Kidney (tissue), 14 donors: ENCODE results near the gene MACROD2. TPM values are rescaled to one million over a fixed set of nuclear protein-coding genes. Genes with fewer than 3 reads are reported as not detected.

Experiments
- DNase-seq, 5 donors: peaks; one replicate each; pipeline ENCODE4 v3.0.0-alpha.2; 2013 to 2020
- FAIRE-seq: peaks from 2 replicates; lab custom pipeline; 2012; peaks lifted over from hg19 to GRCh38; lab: Jason Lieb, UNC
- H3K27ac ChIP-seq, 2 donors: one replicate each; pipeline ENCODE4 v1.7.0; 2013; ENCODE audit warnings: low read depth in 2 of 2, low read length in 2 of 2, inconsistent platforms in 1 of 2
- H3K27me3 ChIP-seq: one replicate; pipeline ENCODE4 v1.7.1; 2013; ENCODE audit warnings: low read length, inconsistent platforms; ENCODE audit not compliant: control insufficient read depth, insufficient read depth
- H3K36me3 ChIP-seq, 3 donors: one replicate each; pipeline versions ENCODE4 v1.7.0 to v1.7.1; 2013; ENCODE audit warnings: low read length in 3 of 3, control low read depth in 1 of 3, inconsistent platforms in 1 of 3; ENCODE audit not compliant: insufficient read depth in 3 of 3, control insufficient read depth in 2 of 3
- H3K4me1 ChIP-seq, 3 donors: one replicate each; pipeline versions ENCODE4 v1.7.0 to v1.7.1; 2013; ENCODE audit warnings: low read length in 3 of 3, inconsistent platforms in 1 of 3, low read depth in 1 of 3; ENCODE audit not compliant: control insufficient read depth in 2 of 3, insufficient read depth in 2 of 3
- H3K4me3 ChIP-seq, 3 donors: one replicate each; pipeline versions ENCODE4 v1.7.0 to v1.8.1; 2013; ENCODE audit warnings: low read length in 3 of 3, control low read depth in 1 of 3, inconsistent platforms in 1 of 3
- H3K9ac ChIP-seq, 3 donors: one replicate each; pipeline versions ENCODE4 v1.7.0 to v1.7.1; 2013; ENCODE audit warnings: low read length in 3 of 3, control low read depth in 1 of 3, inconsistent platforms in 1 of 3
- H3K9me3 ChIP-seq, 3 donors: one replicate each; pipeline versions ENCODE4 v1.7.0 to v1.7.1; 2013; ENCODE audit warnings: low read length in 3 of 3, control low read depth in 1 of 3, inconsistent platforms in 1 of 3; ENCODE audit not compliant: control insufficient read depth in 2 of 3, insufficient read depth in 1 of 3
- CTCF ChIP-seq: IDR thresholded peaks from 3 replicates; pipeline ENCODE4 v1.5.1; 2012; ENCODE audit warnings: mild to moderate bottlenecking, moderate library complexity, borderline replicate concordance; ENCODE audit not compliant: insufficient read depth; ENCODE audit errors: extremely low read depth
- intact Hi-C: fragments of 100-400 bp; cut with DNase I; formaldehyde crosslinking; loops from one replicate; pipeline ENCODE4 v1.11.1; 2022
- polyA plus RNA-seq: library from polyadenylated mRNA; stranded (reverse); fragments of 350-450 nt; fragmentation: Illumina TruSeq; extraction: RNeasy Lipid Tissue Mini Kit (QIAGEN cat#74804); gene quantifications from one replicate; pipeline ENCODE4 v1.2.3, GENCODE V29; 2014; ENCODE audit warnings: low read depth, low replicate concordance; ENCODE audit not compliant: insufficient read depth
- total RNA-seq: library from RNA; stranded (reverse); fragmentation: NEBNext Ultra II Directional; extraction: Animal tissue kit (Norgen Biotek cat#: 25700); gene quantifications from one replicate; pipeline ENCODE4 v1.2.1, GENCODE V29; 2021
- donor health status: control.
- donor health status: control.
- donor health status: control.
- donor health status: control.
- donor health status: control.
- donor health status: DM: yes; HTN: yes; CAD: no.
- donor health status: Normal renal cell carcinoma (clear cell type).

MACROD2 gene
- total and polyA plus RNA-seq, 2 donors from 2014 or later: 3.0 to 10.0 TPM

DNA sequence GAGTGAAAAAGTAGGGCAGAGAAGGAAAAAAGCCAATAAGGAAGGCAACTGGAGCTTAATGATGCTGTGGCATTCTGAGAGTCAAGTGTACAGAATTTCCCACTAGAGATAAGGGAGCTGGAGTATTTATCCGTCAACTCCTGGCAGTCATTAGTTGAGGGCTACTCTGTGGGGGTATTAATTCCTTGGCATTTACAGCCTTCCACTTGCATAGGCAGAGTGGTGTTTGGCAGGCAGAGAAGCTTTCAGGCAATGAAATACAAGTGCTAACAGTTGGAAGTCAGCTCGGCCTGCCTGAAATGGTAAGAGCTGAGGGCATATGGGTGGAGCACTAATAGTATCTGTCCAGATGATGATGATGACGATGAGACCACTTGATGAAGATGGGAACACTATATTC is 549.4 kb downstream of the MACROD2 start:
- Histone ChIP-seq H3K36me3 (no peaks in the 10 kb centered on the region), H3K4me3 (no peak overlapping the region), H3K27ac (no peak overlapping the region), H3K4me1 (no peaks in the 10 kb centered on the region), H3K27me3 (no peaks in the 10 kb centered on the region), H3K9ac (no peak overlapping the region), H3K9me3 (no peaks in the 10 kb centered on the region)
- intact Hi-C loops: no loop called here
- no peak for FAIRE-seq
- no peak for DNase-seq
- no peak for TF ChIP-seq CTCF

- Histone ChIP-seq H3K4me3 (no peak overlapping the region), H3K9me3 (no peaks in the 10 kb centered on the region), H3K27ac (no peak overlapping the region), H3K9ac (no peak overlapping the region), H3K4me1 (no peaks in the 10 kb centered on the region), H3K27me3 (no peaks in the 10 kb centered on the region), H3K36me3 (no peaks in the 10 kb centered on the region)
- TF ChIP-seq CTCF: no peak
- no peak for FAIRE-seq
- no peak for DNase-seq
- intact Hi-C loops: no loop called here
Observed at GRCh38 chr20:14550655-14551054, 555.3 kb downstream of the MACROD2 start.

DNA sequence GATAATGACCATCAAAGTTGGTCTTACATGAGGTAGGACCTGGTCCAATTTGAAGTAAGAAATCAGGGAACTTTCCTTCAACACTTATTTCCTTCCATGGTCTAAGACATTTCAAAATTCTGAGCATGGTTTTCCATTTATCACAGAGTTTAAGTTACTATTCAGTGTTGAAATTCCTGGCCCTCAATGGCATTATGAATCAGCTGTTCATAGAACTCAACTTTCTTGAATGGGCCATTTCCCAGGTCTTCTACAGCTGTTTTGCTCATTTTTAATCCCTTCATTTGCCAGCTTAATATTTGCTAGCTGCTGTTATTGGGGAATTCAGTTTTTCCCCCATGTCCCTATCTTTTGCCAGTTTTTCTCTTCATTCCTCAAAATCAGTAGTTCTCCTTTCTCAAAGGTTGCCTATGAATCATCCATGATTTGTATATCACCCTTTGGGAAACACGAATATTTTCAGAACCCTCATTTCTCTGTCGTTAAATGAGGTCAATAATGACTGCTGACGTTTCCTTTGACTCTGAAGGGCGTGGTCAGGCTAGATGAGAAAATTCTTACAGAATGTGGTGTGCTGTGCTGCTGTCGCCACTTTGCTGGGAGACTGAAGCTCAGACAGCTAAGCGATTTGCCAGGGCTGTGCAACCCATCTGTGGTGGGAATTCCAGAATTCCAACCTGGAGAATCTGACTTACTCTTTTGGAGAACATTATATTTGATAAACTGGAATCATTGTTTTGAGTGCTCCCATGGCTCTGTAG is 558.6 kb downstream of the MACROD2 start:
- H3K4me3 ChIP-seq: no peak overlapping the region
- FAIRE-seq (no peak), DNase-seq (no peak)
- no peaks in the 10 kb centered on the region for H3K4me1 ChIP-seq
- no peak for TF ChIP-seq CTCF
- H3K27me3 ChIP-seq: no peaks in the 10 kb centered on the region
- H3K36me3 ChIP-seq: no peaks in the 10 kb centered on the region
- intact Hi-C loops: no loop called here
- H3K27ac ChIP-seq: no peak overlapping the region
- H3K9me3 ChIP-seq: no peaks in the 10 kb centered on the region
- no peak overlapping the region for H3K9ac ChIP-seq
